WERI-Rb-1 (cell line): ENCODE results near the gene PON3.

Source experiments
- DNase-seq: peaks from one replicate; pipeline ENCODE4 v3.0.0-alpha.2; 2020
- H3K27ac ChIP-seq: fragments of 250-450 bp; sonication (Bioruptor Pico); 2 replicates; pipeline ENCODE4 v1.5.1; 2020; ENCODE audit warnings: mild to moderate bottlenecking, moderate library complexity
- H3K27me3 ChIP-seq: fragments of 250-450 bp; sonication (Bioruptor Pico); 2 replicates; pipeline ENCODE4 v1.5.1; 2021; ENCODE audit warnings: mild to moderate bottlenecking, low read depth, moderate library complexity; ENCODE audit not compliant: insufficient read depth, severe bottlenecking
- H3K36me3 ChIP-seq: fragments of 250-450 bp; sonication (Bioruptor Pico); 2 replicates; pipeline ENCODE4 v1.5.1; 2020; ENCODE audit warnings: mild to moderate bottlenecking, moderate library complexity
- H3K4me3 ChIP-seq: 2 replicates; pipeline ENCODE4 v1.5.1; 2011; ENCODE audit warnings: low read depth, mild to moderate bottlenecking, control low read depth, low read length
- H3K9me3 ChIP-seq: fragments of 250-450 bp; sonication (Bioruptor Pico); 2 replicates; pipeline ENCODE4 v1.5.1; 2021; ENCODE audit warnings: mild to moderate bottlenecking, moderate library complexity; ENCODE audit not compliant: severe bottlenecking
- CTCF ChIP-seq: IDR thresholded peaks from 2 replicates; pipeline ENCODE4 v1.5.1; 2011; ENCODE audit warnings: low read depth, mild to moderate bottlenecking, control low read depth, inconsistent platforms, low read length

The PON3 gene

GRCh38 chr7:95317966-95318365 lies 78.2 kb downstream of the PON3 start:
- no peak for DNase-seq
- no peaks in the 10 kb centered on the region for H3K36me3 ChIP-seq
- no peak overlapping the region for H3K27ac ChIP-seq
- H3K9me3 ChIP-seq: no peaks in the 10 kb centered on the region
- no peak overlapping the region for H3K4me3 ChIP-seq
- TF ChIP-seq CTCF: no peak
- no peaks in the 10 kb centered on the region for H3K27me3 ChIP-seq

DNA sequence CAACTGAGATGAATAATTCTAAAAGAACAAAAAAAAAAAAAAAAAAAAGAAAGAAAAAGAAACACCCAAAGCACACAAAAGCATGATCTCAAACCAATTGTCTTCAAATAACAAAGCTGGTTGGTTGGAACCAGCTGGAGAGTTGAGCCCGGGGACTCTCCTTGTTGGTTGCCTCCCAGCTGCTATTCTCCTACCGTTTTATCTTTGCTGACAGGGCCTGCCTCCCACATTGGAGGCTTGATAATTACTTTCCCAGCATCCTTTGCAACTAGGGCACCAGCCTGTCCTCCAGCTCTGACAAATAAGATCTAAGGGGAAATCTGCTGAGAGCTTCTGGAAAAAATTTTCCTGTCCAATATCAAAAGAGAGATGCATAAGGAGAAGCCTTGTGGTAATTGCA lies 78.6 kb downstream of the PON3 start:
- TF ChIP-seq CTCF: no peak
- Histone ChIP-seq H3K36me3 (no peaks in the 10 kb centered on the region), H3K27me3 (no peaks in the 10 kb centered on the region), H3K9me3 (no peaks in the 10 kb centered on the region), H3K27ac (no peak overlapping the region), H3K4me3 (no peak overlapping the region)
- no peak for DNase-seq

DNA sequence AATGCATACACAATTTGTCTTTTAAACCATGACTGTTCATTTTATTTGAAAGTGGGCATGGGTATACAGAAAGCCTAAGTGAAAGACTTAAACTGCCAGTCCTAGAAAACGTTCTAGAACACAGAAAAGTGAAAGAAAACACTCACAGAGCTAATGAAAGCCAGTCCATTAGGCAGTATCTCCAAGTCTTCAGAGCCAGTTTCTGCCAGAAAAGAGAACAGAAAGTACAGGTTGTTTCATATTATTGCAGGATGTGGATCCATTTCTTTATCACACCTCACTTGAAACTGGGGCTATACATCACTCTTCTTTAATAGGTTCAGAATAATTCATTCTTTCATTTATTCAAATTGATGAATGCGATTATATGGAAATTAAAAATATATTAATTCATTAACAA lies 79.6 kb downstream of the PON3 start:
- DNase-seq: no peak
- no peak overlapping the region for H3K4me3 ChIP-seq
- no peak for TF ChIP-seq CTCF
- H3K27me3 ChIP-seq: no peaks in the 10 kb centered on the region
- H3K27ac ChIP-seq: no peak overlapping the region
- H3K9me3 ChIP-seq: no peaks in the 10 kb centered on the region
- no peaks in the 10 kb centered on the region for H3K36me3 ChIP-seq

GRCh38 chr7:95312561-95312960 lies 83.6 kb downstream of the PON3 start:
- DNase-seq: no peak
- Histone ChIP-seq H3K27ac (no peak overlapping the region), H3K9me3 (no peaks in the 10 kb centered on the region), H3K27me3 (no peaks in the 10 kb centered on the region), H3K4me3 (no peak overlapping the region), H3K36me3 (no peaks in the 10 kb centered on the region)
- TF ChIP-seq CTCF: no peak

GRCh38 chr7:95311389-95311788 lies 84.8 kb downstream of the PON3 start:
- DNase-seq: no peak
- Histone ChIP-seq H3K4me3 (no peak overlapping the region), H3K9me3 (no peaks in the 10 kb centered on the region), H3K36me3 (no peaks in the 10 kb centered on the region), H3K27ac (no peak overlapping the region), H3K27me3 (no peaks in the 10 kb centered on the region)
- no peak for TF ChIP-seq CTCF

GRCh38 chr7:95309951-95310350 lies 86.2 kb downstream of the PON3 start:
- Histone ChIP-seq H3K27me3 (no peaks in the 10 kb centered on the region), H3K27ac (no peak overlapping the region), H3K9me3 (no peaks in the 10 kb centered on the region), H3K4me3 (no peak overlapping the region), H3K36me3 (no peaks in the 10 kb centered on the region)
- no peak for TF ChIP-seq CTCF
- no peak for DNase-seq
